Esophagus squamous epithelium (tissue), 5 donors: Measurements from ENCODE around the gene B3GALT4. TPM values are rescaled to one million over a fixed set of nuclear protein-coding genes. Genes with fewer than 3 reads are reported as not detected.
A peak's percentile ranks its signal among the peaks of the same experiment; 100 is the strongest.

Experiments
- DNase-seq: peaks from one replicate; lab custom pipeline; 2025; lab: John Stamatoyannopoulos, UW
- H3K27ac ChIP-seq, 4 donors: fragments of 200-600 bp; sonication (generic); one replicate each; pipeline ENCODE4 v1.5.1; 2016 to 2019; ENCODE audit warnings: mild to moderate bottlenecking in 1 of 4
- H3K27me3 ChIP-seq, 4 donors: fragments of 200-600 bp; sonication (generic); 1 replicate in 3 of 4; 2 replicates in 1 of 4; pipeline versions ENCODE4 v1.5.1 to v1.6.0; 2017 to 2021; ENCODE audit warnings: antibody characterized with exemption in 1 of 4
- H3K36me3 ChIP-seq, 3 donors: fragments of 200-600 bp; sonication (generic); one replicate each; pipeline ENCODE4 v1.5.1; 2016 to 2019
- H3K4me1 ChIP-seq, 3 donors: fragments of 200-600 bp; sonication (generic); one replicate each; pipeline ENCODE4 v1.5.1; 2017 to 2019
- H3K4me3 ChIP-seq, 4 donors: fragments of 200-600 bp; sonication (generic); 1 replicate in 3 of 4; 2 replicates in 1 of 4; pipeline ENCODE4 v1.5.1; 2016 to 2019; ENCODE audit warnings: mild to moderate bottlenecking in 2 of 4, moderate library complexity in 1 of 4
- H3K9me3 ChIP-seq, 3 donors: fragments of 200-600 bp; sonication (generic); one replicate each; pipeline ENCODE4 v1.5.1; 2016 to 2019
- POLR2A ChIP-seq, 4 donors: fragments of 450-650 bp; IDR thresholded peaks; one replicate each; pipeline ENCODE4 v1.6.1; 2017; ENCODE audit warnings: antibody characterized with exemption in 4 of 4, mild to moderate bottlenecking in 4 of 4, moderate library complexity in 3 of 4
- WGBS, 2 donors: methylation state at CpG; one replicate each; pipeline ENCODE4 v1.1.5; 2018; 5-methylcytosine and 5-hydroxymethylcytosine counted together
- intact Hi-C: fragments of 100-400 bp; cut with DNase I; formaldehyde crosslinking; loops from one replicate; pipeline ENCODE4 v1.15.0; 2022
- total RNA-seq, 4 donors: library from RNA; depleted of rRNA; stranded (reverse); fragments of >200 nt; gene quantifications; one replicate each; pipeline ENCODE4 v1.1.0, GENCODE V29; 2016
- TF ChIP-seq, protein P1 (sequence below), 6 experiments: fragments of 450-650 bp in 4 of 6; fragments of 200-600 bp in 2 of 6; sonication (generic) in 2 of 6; IDR thresholded peaks; one replicate each; pipeline ENCODE4 v1.5.1; 2016 to 2019; ENCODE audit warnings: antibody characterized with exemption in 6 of 6, mild to moderate bottlenecking in 4 of 6, moderate library complexity in 4 of 6
- donor health status: DM: yes; HTN: yes; CAD: no.

Gene B3GALT4
- total RNA-seq, 4 donors from 2014 or later = 9.4 to 31.1 (median 15.0) TPM

DNA sequence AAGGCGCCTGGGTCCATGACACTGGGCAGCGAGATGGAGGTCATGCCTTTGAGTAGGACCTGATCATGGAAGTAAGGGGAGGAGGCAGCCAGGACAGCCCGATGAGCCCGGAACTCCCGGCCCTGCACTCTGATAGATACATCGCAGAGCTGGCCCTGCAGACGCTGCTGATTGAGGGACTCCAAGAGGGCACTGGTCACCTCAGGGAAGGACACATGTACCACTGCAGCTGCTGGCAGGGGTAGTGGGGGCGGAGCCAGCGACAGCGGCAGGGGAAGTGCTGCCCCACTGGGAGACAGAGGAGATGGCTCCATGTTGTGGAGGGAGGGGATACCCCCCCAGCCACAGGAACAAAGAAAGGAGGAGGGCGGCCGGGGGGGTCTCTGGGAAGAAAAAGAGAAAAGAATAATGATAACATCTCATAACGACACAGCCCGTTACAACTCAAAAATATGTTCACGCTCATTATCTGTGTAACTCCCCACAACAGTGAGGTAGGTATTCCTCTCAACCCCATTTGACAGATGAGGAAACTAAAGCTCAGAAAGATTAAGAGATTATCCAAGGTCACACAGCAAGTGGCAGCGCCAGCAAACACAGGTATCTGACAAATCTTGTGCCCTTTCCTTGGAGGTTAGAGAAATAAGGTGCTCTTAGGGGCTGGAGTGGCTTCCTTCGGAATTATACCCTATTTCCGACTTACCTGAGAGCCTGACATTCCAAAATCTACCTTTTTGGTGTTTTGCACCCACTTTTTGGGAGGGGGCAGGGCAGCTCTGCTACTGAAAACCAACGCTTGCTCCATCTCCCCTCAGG is 39.9 kb downstream of the B3GALT4 start:
- peaks cover 19 to 43% (median 22%) of the 10 kb centered on the region in 3 donors for H3K36me3 ChIP-seq
- peaks cover 48 to 85% (median 65%) of the 10 kb centered on the region in 3 donors for H3K4me1 ChIP-seq
- H3K27me3 ChIP-seq = no peaks in the 10 kb centered on the region
- no peak for DNase-seq
- TF ChIP-seq, protein P1, sequence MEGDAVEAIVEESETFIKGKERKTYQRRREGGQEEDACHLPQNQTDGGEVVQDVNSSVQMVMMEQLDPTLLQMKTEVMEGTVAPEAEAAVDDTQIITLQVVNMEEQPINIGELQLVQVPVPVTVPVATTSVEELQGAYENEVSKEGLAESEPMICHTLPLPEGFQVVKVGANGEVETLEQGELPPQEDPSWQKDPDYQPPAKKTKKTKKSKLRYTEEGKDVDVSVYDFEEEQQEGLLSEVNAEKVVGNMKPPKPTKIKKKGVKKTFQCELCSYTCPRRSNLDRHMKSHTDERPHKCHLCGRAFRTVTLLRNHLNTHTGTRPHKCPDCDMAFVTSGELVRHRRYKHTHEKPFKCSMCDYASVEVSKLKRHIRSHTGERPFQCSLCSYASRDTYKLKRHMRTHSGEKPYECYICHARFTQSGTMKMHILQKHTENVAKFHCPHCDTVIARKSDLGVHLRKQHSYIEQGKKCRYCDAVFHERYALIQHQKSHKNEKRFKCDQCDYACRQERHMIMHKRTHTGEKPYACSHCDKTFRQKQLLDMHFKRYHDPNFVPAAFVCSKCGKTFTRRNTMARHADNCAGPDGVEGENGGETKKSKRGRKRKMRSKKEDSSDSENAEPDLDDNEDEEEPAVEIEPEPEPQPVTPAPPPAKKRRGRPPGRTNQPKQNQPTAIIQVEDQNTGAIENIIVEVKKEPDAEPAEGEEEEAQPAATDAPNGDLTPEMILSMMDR (IDR thresholded peaks at IDR 0.05) = no peak
- TF ChIP-seq POLR2A (IDR thresholded peaks at IDR 0.05) = no peak
- intact Hi-C loops = no loop called here
- WGBS, 2 donors = 72 to 83% methylated on average over 17 of the region's 19 CpGs
- H3K4me3 ChIP-seq = peak overlapping the region; percentile 45 to 76 (median 58)
- H3K27ac ChIP-seq = peak overlapping the region; percentile 85 to 93 (median 92)
- no peaks in the 10 kb centered on the region for H3K9me3 ChIP-seq

DNA sequence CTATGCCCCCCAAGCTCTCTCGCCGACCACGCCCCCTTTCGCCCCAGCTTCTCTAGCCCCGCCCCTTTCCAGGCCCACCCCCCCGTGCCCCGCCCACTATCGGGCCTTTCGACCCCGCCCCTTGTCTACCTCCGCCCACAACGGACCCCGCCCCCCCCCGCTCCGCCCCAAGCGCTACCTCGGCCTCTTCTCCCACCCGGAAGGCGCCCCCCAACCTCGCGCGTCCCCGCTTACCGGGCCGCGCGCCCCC is 40.4 kb downstream of the B3GALT4 start:
- H3K4me3 ChIP-seq = peak overlapping the region; percentile 45 to 76 (median 58)
- H3K27ac ChIP-seq = peak overlapping the region; percentile 85 to 93 (median 92)
- H3K9me3 ChIP-seq = no peaks in the 10 kb centered on the region
- WGBS, 2 donors = 0% methylated on average over 2 to 4 of the region's 27 CpGs
- peaks cover 19 to 43% (median 22%) of the 10 kb centered on the region in 3 donors for H3K36me3 ChIP-seq
- intact Hi-C loops = no loop called here
- TF ChIP-seq POLR2A (IDR thresholded peaks at IDR 0.05) = no peak
- TF ChIP-seq, protein P1 (IDR thresholded peaks at IDR 0.05) = no peak
- no peaks in the 10 kb centered on the region for H3K27me3 ChIP-seq
- DNase-seq = no peak
- H3K4me1 ChIP-seq = peaks cover 48 to 85% (median 63%) of the 10 kb centered on the region in 3 donors

DNA sequence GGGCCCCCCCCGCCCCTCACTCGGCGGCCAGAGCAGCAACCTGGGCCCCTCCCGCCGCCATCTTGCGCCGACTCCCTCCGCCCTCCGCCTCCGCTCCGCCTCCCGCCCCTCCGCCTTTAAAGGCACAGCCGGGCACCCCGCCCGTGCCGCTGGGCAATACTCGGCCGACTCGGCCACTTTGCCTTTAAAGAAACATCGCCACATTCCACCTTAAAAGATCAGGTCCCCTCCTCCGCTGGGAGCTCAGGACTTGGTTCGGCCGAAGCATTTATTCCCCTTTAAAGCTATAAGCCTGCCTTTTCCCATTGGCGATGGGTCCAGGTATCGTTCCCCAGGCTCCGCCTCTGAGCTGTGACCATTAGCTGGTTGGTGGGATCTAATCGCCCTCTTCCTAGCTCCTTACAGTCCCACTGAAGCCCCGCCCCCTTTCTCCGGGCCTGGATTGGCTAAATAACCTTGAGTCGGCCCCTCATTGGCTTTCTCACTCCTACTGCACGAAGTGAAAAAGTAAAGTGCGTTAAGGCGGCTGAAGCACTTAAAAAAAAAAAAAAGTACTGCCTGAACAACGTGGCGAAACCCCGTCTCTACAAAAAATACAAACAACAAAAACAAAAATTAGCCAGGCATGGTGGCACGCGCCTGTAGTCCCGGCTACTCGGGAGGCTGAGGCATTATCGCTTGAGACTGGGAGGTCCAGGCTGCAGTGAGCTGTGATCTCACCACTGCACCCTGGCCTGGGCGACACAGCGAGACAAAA is 40.9 kb downstream of the B3GALT4 start, which contains the start of gene ZBTB22:
Gene ZBTB22 (minus strand): TSS at position 76 of the 757 bp plus-strand sequence. CDS start 828 bp downstream, outside the sequence.
- peak in 1 of 4 donors; percentile 31 for TF ChIP-seq POLR2A (IDR thresholded peaks at IDR 0.05)
- TF ChIP-seq, protein P1 (IDR thresholded peaks at IDR 0.05) = peak in 1 of 6 experiments; percentile 27
- WGBS, 2 donors = 1 to 3% methylated on average over 27 to 30 of the region's 44 CpGs
- H3K4me3 ChIP-seq = peak within 1 kb of the TSS; percentile 45 to 76 (median 58)
- H3K27me3 ChIP-seq = no peaks in the 10 kb centered on the region
- no peaks in the 10 kb centered on the region for H3K9me3 ChIP-seq
- peak within 1 kb of the TSS; percentile 85 to 93 (median 92) for H3K27ac ChIP-seq
- peak; percentile 93 for DNase-seq
- H3K4me1 ChIP-seq = peaks cover 48 to 82% (median 61%) of the 10 kb centered on the region in 3 donors
- H3K36me3 ChIP-seq = peaks cover 19 to 43% (median 22%) of the 10 kb centered on the region in 3 donors
- intact Hi-C loops = no loop called here

DNA sequence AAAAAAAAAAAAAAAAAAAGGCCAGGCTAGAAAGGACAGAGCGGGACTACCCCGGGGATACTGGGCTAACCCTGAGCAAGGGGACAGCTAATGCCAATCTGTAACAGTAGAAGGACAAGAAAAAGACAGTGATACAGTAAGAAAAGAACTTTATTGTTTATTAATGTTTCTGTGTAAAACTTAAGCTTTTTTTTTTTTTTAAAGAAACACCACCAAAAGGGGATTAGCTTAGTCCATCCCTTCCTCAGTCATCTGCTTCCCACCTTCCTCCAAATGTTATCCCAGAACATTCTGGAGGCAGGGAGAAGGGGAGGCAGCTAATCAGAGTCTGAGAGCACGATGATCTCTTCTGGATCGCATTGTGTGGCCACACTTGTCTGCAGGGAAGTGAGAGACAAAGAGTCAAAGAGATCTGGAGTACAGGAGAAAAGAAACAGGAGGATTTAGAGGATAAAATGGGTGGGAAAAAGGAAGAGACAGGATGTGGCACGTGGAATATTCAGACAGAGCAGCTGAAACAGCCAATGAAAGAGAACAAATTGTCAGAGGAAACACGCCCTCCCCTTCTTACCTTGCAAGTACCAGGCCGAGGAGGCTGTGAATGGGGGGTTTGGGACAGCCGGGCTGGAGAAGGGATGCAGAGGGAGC is 41.6 kb downstream of the B3GALT4 start:
- Histone ChIP-seq H3K9me3 (no peaks in the 10 kb centered on the region), H3K27me3 (no peaks in the 10 kb centered on the region), H3K27ac (peak overlapping the region; percentile 23 to 93 (median 89)), H3K4me1 (peaks cover 50 to 81% (median 62%) of the 10 kb centered on the region in 3 donors), H3K4me3 (peak overlapping the region; percentile 45 to 76 (median 58)), H3K36me3 (peaks cover 19 to 43% (median 22%) of the 10 kb centered on the region in 3 donors)
- intact Hi-C loops = no loop called here
- no peak for DNase-seq
- TF ChIP-seq, protein P1 (IDR thresholded peaks at IDR 0.05) = no peak
- TF ChIP-seq POLR2A (IDR thresholded peaks at IDR 0.05) = no peak
- 58 to 65% methylated on average over 8 of the region's 8 CpGs for whole genome bisulfite sequencing, 2 donors
